K562 (cell line): Measurements from ENCODE around the gene LMLN. TPM values are rescaled to one million over a fixed set of nuclear protein-coding genes. Genes with fewer than 3 reads are reported as not detected.
A peak's percentile ranks its signal among the peaks of the same experiment; 100 is the strongest.

ENCODE experiments used
- ATAC-seq: fragments of 200-7000 bp; cut with Tn5 transposase; 3 replicates; pipeline ENCODE4 v1.9.1; 2020; ENCODE audit warnings: moderate library complexity
- BruUV-seq: library from RNA; stranded (reverse); fragments of 400-500 nt; replicated peaks from 2 replicates; lab custom pipeline; 2021; lab: Mats Ljungman, UMichigan
- CTCF ChIA-PET: fragments of 300-600 bp; formaldehyde crosslinking; extraction: SDS; loops from one replicate; lab custom pipeline; 2021; ENCODE audit warnings: low intra/inter-chr PET ratio; lab: Yijun Ruan, JAX
- POLR2A ChIA-PET: fragments of 300-600, 350-650 bp; sonication (Branson Sonifier 250); formaldehyde crosslinking; extraction: SDS; loops from one replicate; lab custom pipeline; 2021; ENCODE audit warnings: antibody characterized with exemption, inconsistent platforms; lab: Yijun Ruan, JAX
- DNase-seq, 4 experiments: peaks; one replicate each; pipeline versions ENCODE4 v3.0.0 to v3.0.0-alpha.2; 2011 to 2018; ENCODE audit warnings: low spot score in 3 of 4, mixed read lengths in 3 of 4; ENCODE audit errors: extremely low read depth in 1 of 4
- FAIRE-seq: peaks from 2 replicates; lab custom pipeline; 2011; peaks lifted over from hg19 to GRCh38; lab: Jason Lieb, UNC
- H2AFZ ChIP-seq: 2 replicates; pipeline ENCODE4 v1.6.0; 2011; ENCODE audit warnings: low read depth, low read length, control low read depth, inconsistent platforms
- H3K27ac ChIP-seq: fragments of 200-600 bp; 3 replicates; pipeline ENCODE4 v1.8.0; 2011; ENCODE audit warnings: low read depth, mild to moderate bottlenecking, control low read depth, inconsistent platforms, low read length, moderate library complexity, mixed read lengths; ENCODE audit errors: extremely low read depth
- H3K27me3 ChIP-seq, 2 experiments: fragments of 300-600 bp in 1 of 2; 2 replicates in 1 of 2; 3 replicates in 1 of 2; pipeline versions ENCODE4 v1.6.0 to v1.8.0; 2011; ENCODE audit warnings: inconsistent platforms in 2 of 2, low read length in 2 of 2, mild to moderate bottlenecking in 1 of 2, mixed read lengths in 1 of 2, moderate library complexity in 1 of 2; ENCODE audit not compliant: control insufficient read depth in 2 of 2, insufficient read depth in 2 of 2
- H3K36me3 ChIP-seq: fragments of 300-600 bp; 3 replicates; pipeline ENCODE4 v1.8.0; 2011; ENCODE audit warnings: mild to moderate bottlenecking, low read length, inconsistent platforms; ENCODE audit not compliant: control insufficient read depth, insufficient read depth
- H3K4me1 ChIP-seq, 2 experiments: fragments of 200-600 bp in 1 of 2; replicated peaks in 1 of 2; 2 replicates in 1 of 2; 3 replicates in 1 of 2; pipeline versions ENCODE4 v1.5.1 to v1.8.0; 2011; ENCODE audit warnings: inconsistent platforms in 2 of 2, low read length in 2 of 2, mild to moderate bottlenecking in 1 of 2, mixed read lengths in 1 of 2, moderate library complexity in 1 of 2; ENCODE audit not compliant: control insufficient read depth in 2 of 2, insufficient read depth in 2 of 2
- H3K4me2 ChIP-seq: 2 replicates; pipeline ENCODE4 v1.6.1; 2011; ENCODE audit warnings: low read length, control low read depth, inconsistent platforms, mixed read lengths; ENCODE audit not compliant: insufficient read depth
- H3K4me3 ChIP-seq: fragments of 200-600 bp; sonication (generic), shearing (Covaris generic); 2 replicates; pipeline ENCODE4 v1.5.1; 2016; ENCODE audit warnings: control low read depth, inconsistent platforms
- H3K79me2 ChIP-seq: fragments of 200-600 bp; 3 replicates; pipeline ENCODE4 v1.8.0; 2011; ENCODE audit warnings: low read length, inconsistent platforms; ENCODE audit not compliant: control insufficient read depth, insufficient read depth
- H3K9ac ChIP-seq, 2 experiments: 2 replicates each; pipeline versions ENCODE4 v1.6.0 to v1.6.1; 2011; ENCODE audit warnings: low read depth in 2 of 2, low read length in 2 of 2, control low read depth in 1 of 2, inconsistent platforms in 1 of 2, mild to moderate bottlenecking in 1 of 2, mixed read lengths in 1 of 2; ENCODE audit not compliant: insufficient read depth in 1 of 2
- H3K9me1 ChIP-seq: one replicate; pipeline ENCODE4 v1.6.0; 2011; ENCODE audit warnings: inconsistent platforms, mild to moderate bottlenecking, low read length, moderate library complexity; ENCODE audit not compliant: control insufficient read depth, insufficient read depth
- H3K9me3 ChIP-seq: replicated peaks from 2 replicates; pipeline ENCODE4 v1.5.1; 2011; ENCODE audit warnings: low read depth, low read length, inconsistent platforms; ENCODE audit not compliant: control insufficient read depth, insufficient read depth
- H4K20me1 ChIP-seq: replicated peaks from 2 replicates; pipeline ENCODE4 v1.6.1; 2011; ENCODE audit warnings: low read length, inconsistent platforms, mixed read lengths; ENCODE audit not compliant: control insufficient read depth, insufficient read depth
- C11orf30 ChIP-seq: fragments of 450-650 bp; IDR thresholded peaks from 2 replicates; pipeline ENCODE4 v1.6.1; 2016; ENCODE audit warnings: low read depth, mild to moderate bottlenecking
- CHD1 ChIP-seq: fragments of 200-600 bp; sonication (generic); IDR thresholded peaks from one replicate; pipeline ENCODE4 v1.6.1; 2012; ENCODE audit warnings: mild to moderate bottlenecking, moderate library complexity, low read length, inconsistent platforms
- CHD4 ChIP-seq: fragments of 200-600 bp; sonication (generic); IDR thresholded peaks from 3 replicates; pipeline ENCODE4 v1.6.1; 2012; ENCODE audit warnings: low read depth, mild to moderate bottlenecking, mixed read lengths, low read length, inconsistent platforms; ENCODE audit not compliant: insufficient read depth, insufficient replicate concordance, poor library complexity, severe bottlenecking
- EP300 ChIP-seq: IDR thresholded peaks from 2 replicates; pipeline ENCODE4 v1.6.1; 2012; ENCODE audit warnings: low read length, improper control_type of control experiment
- FOXM1 ChIP-seq, 2 experiments: fragments of 450-650 bp in 1 of 2; sonication (generic) in 1 of 2; formaldehyde crosslinking in 1 of 2; IDR thresholded peaks; 2 replicates each; pipeline versions ENCODE4 v1.6.1 to v1.9.0; 2017 to 2022; ENCODE audit warnings: low read depth in 2 of 2, mild to moderate bottlenecking in 2 of 2, missing genetic modification reagents in 1 of 2, moderate library complexity in 1 of 2
- HMGN3 ChIP-seq: IDR thresholded peaks from 2 replicates; pipeline ENCODE4 v1.6.1; 2011; ENCODE audit warnings: borderline replicate concordance, low read depth, mild to moderate bottlenecking, mixed read lengths, low read length; ENCODE audit not compliant: insufficient read length; ENCODE audit errors: extremely low read depth
- NCOA2 ChIP-seq, 2 experiments: fragments of 450-650 bp; IDR thresholded peaks; 2 replicates each; pipeline ENCODE4 v1.6.1; 2018; ENCODE audit warnings: mild to moderate bottlenecking in 2 of 2, moderate library complexity in 1 of 2; ENCODE audit not compliant: partially characterized antibody in 2 of 2
- NFRKB ChIP-seq: fragments of 450-650 bp; IDR thresholded peaks from 2 replicates; pipeline ENCODE4 v1.6.1; 2016; ENCODE audit warnings: low read depth
- NONO ChIP-seq, 2 experiments: fragments of 200-400 bp in 1 of 2; fragments of 450-650 bp in 1 of 2; formaldehyde crosslinking in 1 of 2; IDR thresholded peaks; 2 replicates each; pipeline ENCODE4 v1.6.1; 2017; ENCODE audit warnings: low read depth in 2 of 2, mild to moderate bottlenecking in 2 of 2, moderate library complexity in 2 of 2, low read length in 1 of 2
- RBBP5 ChIP-seq: fragments of 200-600 bp; sonication (generic); IDR thresholded peaks from 2 replicates; pipeline ENCODE4 v1.6.1; 2012; ENCODE audit warnings: borderline replicate concordance, mild to moderate bottlenecking, low read length, control low read depth, inconsistent platforms; ENCODE audit not compliant: insufficient read depth, poor library complexity, severe bottlenecking
- TBP ChIP-seq: optimal IDR thresholded peaks from 2 replicates; pipeline ENCODE3; 2011; ENCODE audit warnings: low read depth, low read length, improper control_type of control experiment
- TEAD4 ChIP-seq, 2 experiments: sonication (generic) in 1 of 2; formaldehyde crosslinking in 1 of 2; IDR thresholded peaks; 2 replicates each; pipeline versions ENCODE4 v1.6.1 to v1.8.0; 2012 to 2022; ENCODE audit warnings: borderline replicate concordance in 1 of 2, inconsistent platforms in 1 of 2, low read length in 1 of 2, mild to moderate bottlenecking in 1 of 2, missing genetic modification reagents in 1 of 2
- YY1 ChIP-seq, 3 experiments: IDR thresholded peaks; 2 replicates each; pipeline ENCODE4 v1.6.1; 2011; ENCODE audit warnings: low read length in 2 of 3, mild to moderate bottlenecking in 2 of 3, moderate library complexity in 2 of 3, borderline replicate concordance in 1 of 3, control low read depth in 1 of 3, low read depth in 1 of 3; ENCODE audit not compliant: insufficient read depth in 3 of 3, insufficient replicate concordance in 2 of 3, control insufficient read depth in 1 of 3, insufficient read length in 1 of 3; ENCODE audit errors: extremely low read depth in 1 of 3
- ZNF263 ChIP-seq: sonication (generic); formaldehyde crosslinking; IDR thresholded peaks from 2 replicates; pipeline ENCODE4 v1.8.0; 2022; ENCODE audit warnings: mild to moderate bottlenecking, missing genetic modification reagents, borderline replicate concordance
- WGBS: fragments of 100-300 bp; shearing (Covaris generic); methylation state at CpG from one replicate; pipeline ENCODE4 v1.1.6; 2016; ENCODE audit warnings: low coverage, mixed read lengths; ENCODE audit not compliant: insufficient coverage; ENCODE audit errors: missing lambda C conversion rate; 5-methylcytosine and 5-hydroxymethylcytosine counted together
- in situ Hi-C: fragments of 300-500 bp; cut with MboI; formaldehyde crosslinking; loops from 4 replicates; pipeline ENCODE4 v1.15.0; 2018; ENCODE audit warnings: inconsistent platforms, mixed read lengths
- intact Hi-C: fragments of 100-400 bp; cut with micrococcal nuclease; formaldehyde crosslinking; loops from 2 replicates; pipeline ENCODE4 v1.14.2; 2022
- polyA plus RNA-seq, 8 experiments: library from polyadenylated mRNA; depleted of rRNA in 4 of 8; stranded (reverse) in 5 of 8; unstranded in 3 of 8; fragments of >200 nt; fragmentation: Nextera tagmentation in 2 of 8; fragmentation: Illumina TruSeq in 1 of 8; extraction: Ambion mirVana in 2 of 8; extraction: Trizol in 1 of 8; gene quantifications; 2 replicates each; pipeline versions ENCODE4 v1.2.1 to v1.2.3, GENCODE V29; 2011 to 2014; ENCODE audit warnings: inconsistent platforms in 1 of 8, missing spikeins in 1 of 8
- total RNA-seq, 7 experiments: library from RNA; depleted of rRNA in 6 of 7; stranded (reverse); fragments of >200 nt in 6 of 7; fragmentation: Illumina TruSeq in 2 of 7; extraction: Trizol in 2 of 7; gene quantifications; 2 replicates each; pipeline versions ENCODE4 v1.2.1 to v1.2.3, GENCODE V29; 2011 to 2021; ENCODE audit warnings: low replicate concordance in 1 of 7
- TF ChIP-seq, protein P1 (sequence below): sonication (generic); formaldehyde crosslinking; IDR thresholded peaks from 2 replicates; pipeline ENCODE4 v1.8.0; 2022; ENCODE audit warnings: mild to moderate bottlenecking, missing genetic modification reagents
- TF ChIP-seq, protein P2 (sequence below): IDR thresholded peaks from 2 replicates; pipeline ENCODE4 v1.6.1; 2011; ENCODE audit warnings: borderline replicate concordance, low read depth, mild to moderate bottlenecking, moderate library complexity, low read length; ENCODE audit not compliant: insufficient read depth, poor library complexity, severe bottlenecking

LMLN gene
- total and polyA plus RNA-seq, 9 of the 15 experiments (the other 6 are each of a cell fraction or from before 2014, with no cell fraction given) = 2.2 to 15.9 (median 6.9) TPM

DNA sequence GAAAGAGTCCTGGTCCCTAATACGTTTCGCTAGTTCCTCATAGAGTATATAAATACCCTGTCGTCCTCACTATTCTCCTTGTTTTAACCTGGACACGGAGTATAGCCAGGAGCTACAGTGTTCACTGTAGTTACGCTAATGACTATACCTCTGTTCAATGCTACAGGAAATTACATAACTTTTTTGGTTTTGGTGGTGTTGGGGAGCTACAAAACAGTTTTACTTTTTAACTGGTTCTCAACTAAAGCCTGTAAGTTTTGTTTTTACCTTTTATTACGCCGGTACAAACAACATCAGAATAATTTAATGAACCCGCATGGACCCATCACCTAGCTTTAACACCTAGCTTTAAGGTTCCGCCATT lies 1.5 kb downstream of the LMLN start:
- peaks cover 28 to 40% of the 10 kb centered on the region in 2 experiments for H3K4me1 ChIP-seq
- FAIRE-seq = no peak
- in situ Hi-C loops (no loop called here), intact Hi-C loops (loop anchor here (5.0 kb wide), 2 partner anchors 66 to 116 kb away; no protein-coding TSS in a partner anchor)
- H3K4me3 ChIP-seq = peak overlapping the region; percentile 63
- peaks cover 7% of the 10 kb centered on the region; the same call in 2 of the 3 replicates for H3K36me3 ChIP-seq
- H3K9me1 ChIP-seq = no peaks in the 10 kb centered on the region
- H4K20me1 ChIP-seq = 0 out of 2 replicates have a peak, but pooled peaks cover 2% of the 10 kb centered on the region
- H3K27ac ChIP-seq = peak overlapping the region; percentile 91
- CTCF ChIA-PET = no interaction called here
- peaks cover 64% of the 10 kb centered on the region for H3K79me2 ChIP-seq
- DNase-seq = peak in 1 of 4 experiments; percentile 31
- BruUV-seq = no TSS peak
- POLR2A ChIA-PET = interaction anchor here (0.9 to 1.2 kb wide), 4 partner anchors 11 to 32 kb away, joined by 3 to 9 read pairs (median 4); partner anchors contain the start of gene RPL35A
- peak overlapping the region; percentile 86 for H2AFZ ChIP-seq
- peak overlapping the region; percentile 99 for H3K4me2 ChIP-seq
- H3K9ac ChIP-seq = peak overlapping the region in 1 of 2 experiments; percentile 89; a peak in 3 of 4 replicates
- H3K27me3 ChIP-seq = no peaks in the 10 kb centered on the region
- WGBS = 2% methylated on average over 9 of the region's 9 CpGs
- 0 out of 3 replicates have a peak, but pooled peaks have one; percentile 3 for ATAC-seq
- H3K9me3 ChIP-seq = no peaks in the 10 kb centered on the region; the same call in 1 of the 2 replicates
- TF ChIP-seq C11orf30 (no peak), FOXM1 (IDR thresholded peaks at IDR 0.05; ENCODE audit: low read depth) (no peak), FOXM1 (CRISPR knock-in tag; IDR thresholded peaks at IDR 0.05; ENCODE audit: low read depth) (no peak), CHD4 (no peak), NCOA2 (IDR thresholded peaks at IDR 0.05; ENCODE audit: partially characterized antibody in 2 of 2) (no peak), CHD1 (peak; percentile 43), RBBP5 (peak; percentile 9), TBP (peak; percentile 29), EP300 (0 out of 2 replicates have a peak, but pooled peaks have one; percentile 2), YY1 (IDR thresholded peaks at IDR 0.05; ENCODE audit: borderline replicate concordance in 1 of 3, control insufficient read depth in 1 of 3, extremely low read depth in 1 of 3, insufficient read depth in 3 of 3, insufficient read length in 1 of 3, insufficient replicate concordance in 2 of 3, low read depth in 1 of 3, low read length in 2 of 3) (peak in 1 of 3 experiments; percentile 58), NFRKB (no peak), HMGN3 (no peak), NONO (IDR thresholded peaks at IDR 0.05; ENCODE audit: low read depth in 2 of 2, low read length in 1 of 2) (no peak), TEAD4 (IDR thresholded peaks at IDR 0.05; ENCODE audit: low read length) (no peak), TEAD4 (CRISPR knock-in tag; IDR thresholded peaks at IDR 0.05; ENCODE audit: borderline replicate concordance) (no peak), ZNF263 (no peak)
- TF ChIP-seq, protein P1, sequence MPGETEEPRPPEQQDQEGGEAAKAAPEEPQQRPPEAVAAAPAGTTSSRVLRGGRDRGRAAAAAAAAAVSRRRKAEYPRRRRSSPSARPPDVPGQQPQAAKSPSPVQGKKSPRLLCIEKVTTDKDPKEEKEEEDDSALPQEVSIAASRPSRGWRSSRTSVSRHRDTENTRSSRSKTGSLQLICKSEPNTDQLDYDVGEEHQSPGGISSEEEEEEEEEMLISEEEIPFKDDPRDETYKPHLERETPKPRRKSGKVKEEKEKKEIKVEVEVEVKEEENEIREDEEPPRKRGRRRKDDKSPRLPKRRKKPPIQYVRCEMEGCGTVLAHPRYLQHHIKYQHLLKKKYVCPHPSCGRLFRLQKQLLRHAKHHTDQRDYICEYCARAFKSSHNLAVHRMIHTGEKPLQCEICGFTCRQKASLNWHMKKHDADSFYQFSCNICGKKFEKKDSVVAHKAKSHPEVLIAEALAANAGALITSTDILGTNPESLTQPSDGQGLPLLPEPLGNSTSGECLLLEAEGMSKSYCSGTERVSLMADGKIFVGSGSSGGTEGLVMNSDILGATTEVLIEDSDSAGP (CRISPR knock-in tag) = no peak
- TF ChIP-seq, protein P2, sequence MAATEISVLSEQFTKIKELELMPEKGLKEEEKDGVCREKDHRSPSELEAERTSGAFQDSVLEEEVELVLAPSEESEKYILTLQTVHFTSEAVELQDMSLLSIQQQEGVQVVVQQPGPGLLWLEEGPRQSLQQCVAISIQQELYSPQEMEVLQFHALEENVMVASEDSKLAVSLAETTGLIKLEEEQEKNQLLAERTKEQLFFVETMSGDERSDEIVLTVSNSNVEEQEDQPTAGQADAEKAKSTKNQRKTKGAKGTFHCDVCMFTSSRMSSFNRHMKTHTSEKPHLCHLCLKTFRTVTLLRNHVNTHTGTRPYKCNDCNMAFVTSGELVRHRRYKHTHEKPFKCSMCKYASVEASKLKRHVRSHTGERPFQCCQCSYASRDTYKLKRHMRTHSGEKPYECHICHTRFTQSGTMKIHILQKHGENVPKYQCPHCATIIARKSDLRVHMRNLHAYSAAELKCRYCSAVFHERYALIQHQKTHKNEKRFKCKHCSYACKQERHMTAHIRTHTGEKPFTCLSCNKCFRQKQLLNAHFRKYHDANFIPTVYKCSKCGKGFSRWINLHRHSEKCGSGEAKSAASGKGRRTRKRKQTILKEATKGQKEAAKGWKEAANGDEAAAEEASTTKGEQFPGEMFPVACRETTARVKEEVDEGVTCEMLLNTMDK = no peak
